Measurements from ENCODE around the gene TRAPPC3.

GRCh38 chr1:36137776-36138175, 11.5 kb downstream of the TRAPPC3 start:
- TF ChIP-seq CTCF (optimal IDR thresholded peaks at IDR 0.05 in 1 of 3, IDR thresholded peaks at IDR 0.05 in 1 of 3, conservative IDR thresholded peaks at IDR 0.05 in 1 of 3; ENCODE audit: extremely low read depth in 1 of 3, insufficient read depth in 2 of 3, low read length in 3 of 3) (no peak), EZH2 (IDR thresholded peaks at IDR 0.05; ENCODE audit: low read length) (no peak)

Data from keratinocyte (primary cell).